DND-41 (cell line): Measurements from ENCODE around the gene RAVER2.

Experiments
- CTCF ChIP-seq: IDR thresholded peaks from 2 replicates; pipeline ENCODE4 v1.5.1; 2012; ENCODE audit warnings: borderline replicate concordance, low read length, moderate library complexity, mild to moderate bottlenecking; ENCODE audit not compliant: poor library complexity, severe bottlenecking; ENCODE audit errors: extremely low read depth
- EZH2 ChIP-seq: IDR thresholded peaks from 3 replicates; pipeline ENCODE4 v1.6.1; 2012; ENCODE audit warnings: borderline replicate concordance, low read depth, mild to moderate bottlenecking, moderate library complexity, low read length, inconsistent platforms; ENCODE audit not compliant: severe bottlenecking

GRCh38 chr1:64696879-64697278 lies 48.0 kb upstream of the RAVER2 start:
- no peak for TF ChIP-seq CTCF
- no peak for TF ChIP-seq EZH2
